GM19468 (cell line): ENCODE results near the gene CTBP2.

Experiments used
- ATAC-seq: cut with Tn5 transposase; IDR thresholded peaks from one replicate; pipeline ENCODE4 v1.9.1; 2021; ENCODE audit warnings: mild to moderate bottlenecking, moderate library complexity, moderate number of reproducible peaks; ENCODE audit not compliant: unreplicated experiment; ENCODE audit errors: extremely low read depth

Gene CTBP2

DNA sequence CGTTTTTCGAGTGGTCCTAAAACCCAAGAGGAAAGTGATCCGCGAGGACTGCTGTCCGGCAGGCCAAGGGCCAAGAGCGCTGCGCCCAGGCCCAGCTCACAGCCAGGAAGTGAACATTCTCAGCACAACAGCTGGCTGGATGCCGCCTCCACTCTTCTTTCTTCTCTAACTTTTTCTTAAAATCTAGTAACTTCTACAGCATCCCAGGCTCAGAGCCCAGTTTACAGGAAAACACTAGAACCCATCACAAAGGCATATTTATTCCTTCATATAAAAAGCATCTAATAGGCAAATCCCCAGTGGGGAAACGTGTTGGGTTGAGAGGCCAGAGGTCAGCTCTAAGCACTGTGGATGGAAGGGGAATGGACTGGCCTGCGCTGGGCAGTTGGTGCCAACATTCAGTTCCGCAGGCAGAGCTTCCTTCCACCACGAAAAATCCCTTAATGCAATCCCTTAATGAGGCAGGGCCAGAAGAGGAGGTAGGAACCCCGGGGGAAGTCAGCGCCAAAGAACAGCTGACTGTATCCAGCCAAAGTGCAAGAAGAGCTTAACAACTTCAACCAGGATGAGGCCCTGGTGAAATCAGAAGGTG is 143.7 kb downstream of the CTBP2 start:
- ATAC-seq = no peak

DNA sequence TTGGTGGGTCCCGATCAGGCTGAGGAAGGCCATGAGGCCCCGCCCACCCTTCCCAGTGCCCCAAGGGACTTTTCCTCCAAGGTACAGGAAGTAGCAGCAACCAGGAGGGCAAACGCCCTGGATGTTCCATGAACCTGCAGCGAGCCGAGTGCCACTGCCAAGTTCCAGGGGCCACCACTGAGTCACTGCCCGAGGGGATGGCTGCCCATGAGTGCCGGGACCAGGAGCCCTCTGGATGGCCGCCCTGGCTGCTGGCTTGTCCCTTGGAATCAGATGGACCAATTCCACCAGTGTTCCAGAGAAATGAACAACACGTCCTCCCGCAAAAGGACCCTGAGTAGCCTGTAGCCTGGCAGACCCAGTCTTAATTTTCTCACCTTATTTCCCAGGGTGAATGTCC is 144.2 kb downstream of the CTBP2 start:
- ATAC-seq = no peak

DNA sequence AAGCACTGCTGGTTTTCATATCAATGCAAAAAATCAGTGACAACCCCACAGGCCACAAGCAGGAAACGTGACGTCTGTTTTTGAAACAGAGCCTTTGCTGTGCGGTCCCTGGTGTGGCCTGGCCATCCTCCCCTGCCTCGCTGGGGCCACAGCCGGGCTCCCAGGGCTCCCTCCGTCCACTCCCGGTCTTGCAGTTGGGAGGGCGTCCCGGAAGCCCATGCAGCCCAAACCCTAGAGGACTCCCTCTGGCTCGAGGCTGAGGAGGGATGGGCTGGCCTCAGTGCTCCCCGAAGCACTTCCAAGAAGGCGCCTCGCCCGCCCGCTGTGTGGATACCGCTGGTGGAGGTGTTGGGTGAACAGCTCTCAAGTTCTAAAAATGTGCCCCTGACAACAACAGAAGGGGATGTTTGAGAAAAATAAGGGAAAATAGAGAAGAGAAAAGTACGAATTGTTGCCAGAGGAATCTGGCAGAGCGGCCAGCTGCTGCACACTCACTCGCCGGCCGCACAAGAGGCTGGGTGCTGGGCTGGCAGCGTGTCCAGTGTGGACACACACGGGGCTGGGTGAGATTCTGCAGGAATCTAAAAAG is 144.9 kb downstream of the CTBP2 start:
- no peak for ATAC-seq

DNA sequence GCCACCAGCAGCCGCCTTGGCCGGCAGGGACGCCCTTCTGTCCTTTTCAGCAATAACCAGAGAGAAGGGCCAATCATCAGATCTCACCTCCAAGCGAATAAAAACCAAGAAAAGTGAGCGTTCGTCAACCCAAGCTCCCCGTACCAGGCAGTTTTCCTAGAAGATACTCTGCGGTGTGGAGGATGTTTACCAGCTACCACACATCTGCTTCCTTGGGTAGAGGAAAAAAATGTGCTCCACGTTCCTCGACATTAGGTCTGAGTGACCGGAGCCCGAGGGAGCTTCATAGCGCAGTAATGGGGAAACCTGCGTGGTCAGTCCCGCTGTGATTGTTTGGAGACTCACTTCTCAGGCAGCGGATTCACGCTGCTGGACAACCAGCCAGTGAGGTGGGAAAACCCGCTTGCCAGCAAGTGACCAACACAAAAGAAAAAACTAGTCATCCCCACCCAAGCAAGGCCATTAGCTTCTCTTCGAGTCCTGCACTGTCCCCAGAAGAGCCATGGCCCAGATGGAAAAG is 145.5 kb downstream of the CTBP2 start:
- ATAC-seq = no peak

DNA sequence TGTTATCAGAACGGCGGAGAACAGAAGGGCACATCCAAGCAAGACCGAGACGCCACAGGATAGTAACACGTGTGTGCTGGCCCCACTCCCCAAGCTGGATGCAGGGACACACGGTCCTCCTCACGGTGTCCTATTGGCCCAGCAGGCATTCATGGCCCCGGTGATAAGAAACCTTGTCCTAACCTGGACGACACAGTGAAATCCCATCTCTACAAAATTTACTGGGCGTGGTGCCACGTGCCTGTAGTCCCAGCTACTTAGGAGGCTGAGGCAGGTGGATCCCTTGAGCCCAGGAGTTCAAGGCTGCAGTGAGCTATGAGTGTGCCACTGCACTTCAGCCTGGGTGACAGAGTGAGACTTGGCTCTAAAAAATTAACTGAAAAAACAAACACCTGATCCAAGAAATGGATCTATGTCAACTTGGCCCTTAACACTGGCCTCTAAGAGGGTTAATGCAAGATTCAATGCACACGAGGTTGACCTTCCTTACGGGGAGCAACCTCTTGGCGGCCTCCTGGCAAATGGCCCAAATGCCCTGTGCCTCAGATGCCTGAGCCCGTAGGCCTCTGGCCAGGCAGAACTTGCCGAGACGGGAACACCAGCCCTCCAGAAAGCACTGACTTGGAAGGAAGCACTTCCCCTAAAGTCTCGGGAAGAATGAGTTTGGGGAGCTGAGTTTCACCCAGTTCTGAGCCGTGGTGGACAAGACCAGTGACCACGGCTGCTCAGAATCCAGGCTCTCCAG is 146.1 kb downstream of the CTBP2 start:
- no peak for ATAC-seq

DNA sequence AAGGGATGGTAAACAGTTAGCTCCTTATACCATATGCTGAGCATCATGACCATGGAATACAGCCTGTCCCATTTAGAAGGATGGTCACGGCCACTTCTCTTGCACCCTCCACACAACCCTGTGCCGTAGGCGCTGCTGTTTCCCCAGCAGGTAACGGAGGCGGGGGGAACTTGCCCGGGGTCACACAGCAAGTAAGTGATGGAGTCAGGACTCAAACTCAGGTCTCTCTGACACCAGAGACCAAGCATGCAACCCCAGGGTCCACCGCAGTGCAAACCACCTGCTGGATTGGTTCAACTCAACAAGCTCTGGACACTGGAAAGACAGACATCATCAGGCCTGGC is 146.9 kb downstream of the CTBP2 start:
- no peak for ATAC-seq

DNA sequence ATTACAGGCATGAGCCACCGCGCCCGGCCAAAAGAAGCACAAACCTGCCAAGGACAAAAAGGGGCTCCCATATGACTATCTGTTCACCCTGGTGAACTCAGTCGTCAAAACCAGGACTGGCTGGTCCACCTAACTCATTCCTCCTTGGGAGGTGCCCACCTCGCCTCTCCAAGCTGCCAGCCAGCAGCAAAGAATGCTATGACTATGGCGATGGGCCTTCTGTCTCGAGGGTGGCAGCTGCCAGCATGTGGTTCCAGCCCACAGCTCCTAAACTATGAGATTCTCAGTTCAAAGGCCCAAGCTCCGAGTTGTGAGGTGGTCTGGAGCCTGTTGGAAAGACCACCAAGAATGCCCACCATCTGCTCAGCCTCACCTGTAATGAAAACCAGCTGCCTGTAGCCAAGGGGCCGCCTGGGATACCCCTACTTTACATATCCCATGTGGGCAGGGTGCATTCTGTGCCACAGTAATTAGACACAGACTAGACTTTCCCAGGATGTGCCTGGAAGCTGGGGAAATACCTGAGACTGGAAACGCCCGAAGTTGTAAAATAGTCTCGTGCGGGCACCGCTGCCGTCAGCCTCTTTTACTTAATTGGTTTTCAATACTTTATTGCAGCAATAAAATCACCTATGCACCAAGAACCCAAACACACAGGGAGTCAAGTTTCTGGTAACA is 147.4 kb downstream of the CTBP2 start:
- no peak for ATAC-seq

DNA sequence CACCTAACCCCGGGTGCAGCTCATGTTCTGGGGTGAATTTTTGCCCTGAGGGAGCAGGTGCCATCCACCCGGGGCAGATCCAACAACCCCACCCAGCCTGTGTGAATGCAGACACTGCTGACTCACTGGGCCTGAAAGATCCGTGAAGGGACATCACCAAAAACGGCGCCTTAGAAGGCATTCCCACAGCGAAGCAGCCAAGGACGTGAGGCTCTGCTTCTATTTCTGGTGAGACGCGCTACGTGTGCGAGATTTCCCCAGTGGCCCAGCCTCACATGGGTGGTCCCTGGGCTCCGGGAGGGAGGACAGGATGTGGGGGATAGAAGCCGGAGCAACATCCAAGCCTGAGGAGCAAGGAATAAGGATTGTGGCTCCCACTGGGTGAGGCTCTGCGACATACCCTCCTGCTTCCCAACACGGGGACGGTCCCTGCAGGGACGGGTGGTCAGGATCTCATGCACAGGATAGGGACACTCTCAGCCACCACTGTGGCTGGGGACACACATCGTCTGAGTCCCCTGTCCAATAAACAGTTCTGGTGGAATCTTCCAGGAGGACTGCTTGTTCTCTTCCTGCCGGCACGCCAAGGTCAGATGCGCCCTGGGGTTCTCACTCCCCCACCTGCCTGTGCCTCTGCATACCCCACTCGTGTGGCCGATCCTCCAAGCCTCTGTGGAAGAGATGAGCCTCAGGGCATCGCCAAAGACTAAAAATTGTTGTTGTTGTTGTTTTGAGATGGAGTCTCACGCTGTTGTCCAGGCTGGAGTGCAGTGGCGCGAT is 148.2 kb downstream of the CTBP2 start:
- ATAC-seq = no peak

DNA sequence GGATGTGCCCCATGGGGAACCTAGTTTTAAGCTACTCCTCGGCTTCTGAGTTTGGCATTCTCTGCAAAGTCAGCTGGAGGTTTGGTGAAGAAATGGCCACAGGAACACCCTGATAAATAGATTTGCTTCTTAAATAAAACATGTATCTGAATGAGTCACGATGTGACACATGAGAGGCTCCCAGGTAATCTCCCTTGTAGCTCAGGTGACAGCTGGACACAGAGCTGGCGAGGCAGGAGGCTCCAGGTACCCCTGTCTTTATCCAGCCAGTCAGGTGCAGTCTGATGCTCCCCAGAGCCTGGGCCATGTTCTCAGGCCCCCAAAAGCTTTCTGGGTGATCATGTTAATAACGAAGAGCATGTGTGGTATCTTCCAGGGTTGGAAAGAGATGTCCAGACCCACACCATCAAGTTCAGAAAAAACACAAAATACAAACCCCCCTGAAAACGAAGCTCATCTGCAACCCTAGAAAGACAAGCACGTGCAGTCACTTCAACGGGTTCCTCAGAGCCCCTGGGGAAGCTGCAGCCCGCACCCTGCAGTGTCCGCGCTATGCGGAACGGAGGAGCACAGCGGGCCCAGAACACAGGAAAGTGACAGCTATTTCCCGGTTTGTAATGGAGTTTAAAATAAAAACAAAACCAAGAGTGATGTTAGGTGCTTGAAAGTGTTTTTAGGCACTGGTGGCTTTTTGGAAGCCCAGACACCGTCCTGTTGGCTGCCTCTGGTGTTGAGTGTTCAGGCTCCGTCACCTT is 149.0 kb downstream of the CTBP2 start:
- no peak for ATAC-seq

DNA sequence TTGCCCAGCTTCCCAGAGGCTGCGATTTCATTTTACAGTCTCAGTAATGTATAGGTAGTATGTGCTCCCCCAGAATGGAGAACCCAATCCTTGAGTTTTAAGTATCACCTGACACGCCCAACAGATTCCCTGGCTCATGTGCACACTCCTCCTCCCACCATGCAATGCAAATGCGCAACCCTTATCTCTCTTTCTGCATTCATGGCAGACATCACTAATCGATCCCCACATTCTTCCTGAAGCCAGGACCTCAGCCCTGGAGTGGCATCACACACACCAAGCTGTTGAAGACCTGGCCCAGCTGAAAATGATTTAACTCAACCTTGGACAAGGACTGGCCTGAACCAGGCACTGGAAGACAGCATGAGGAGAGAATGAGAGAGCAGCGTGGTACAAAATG is 150.0 kb downstream of the CTBP2 start:
- ATAC-seq = no peak

DNA sequence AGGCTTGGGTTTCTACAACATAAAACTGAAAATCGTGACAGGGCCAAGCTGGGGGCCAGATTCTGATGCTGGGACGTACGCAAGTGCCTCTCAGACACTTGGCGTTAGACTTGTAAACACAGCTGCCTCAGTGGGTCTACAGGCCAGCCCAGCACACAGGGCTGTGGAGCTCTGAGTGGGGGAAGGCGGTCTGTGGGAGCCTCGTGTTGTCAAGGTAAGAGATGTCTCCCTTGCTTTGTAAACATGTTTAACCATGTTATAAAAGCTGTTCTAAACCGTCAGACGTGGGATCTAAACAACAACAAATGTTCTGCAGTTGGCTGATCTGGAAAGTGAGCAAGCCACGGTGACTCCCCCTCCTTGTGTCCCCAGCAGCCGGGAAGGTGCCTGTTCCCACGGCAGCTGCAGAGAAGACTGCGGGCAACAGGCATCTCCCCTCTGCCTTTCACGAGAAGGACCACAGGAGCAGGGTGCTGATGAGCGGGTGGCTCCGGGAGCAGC is 150.7 kb downstream of the CTBP2 start:
- no peak for ATAC-seq

DNA sequence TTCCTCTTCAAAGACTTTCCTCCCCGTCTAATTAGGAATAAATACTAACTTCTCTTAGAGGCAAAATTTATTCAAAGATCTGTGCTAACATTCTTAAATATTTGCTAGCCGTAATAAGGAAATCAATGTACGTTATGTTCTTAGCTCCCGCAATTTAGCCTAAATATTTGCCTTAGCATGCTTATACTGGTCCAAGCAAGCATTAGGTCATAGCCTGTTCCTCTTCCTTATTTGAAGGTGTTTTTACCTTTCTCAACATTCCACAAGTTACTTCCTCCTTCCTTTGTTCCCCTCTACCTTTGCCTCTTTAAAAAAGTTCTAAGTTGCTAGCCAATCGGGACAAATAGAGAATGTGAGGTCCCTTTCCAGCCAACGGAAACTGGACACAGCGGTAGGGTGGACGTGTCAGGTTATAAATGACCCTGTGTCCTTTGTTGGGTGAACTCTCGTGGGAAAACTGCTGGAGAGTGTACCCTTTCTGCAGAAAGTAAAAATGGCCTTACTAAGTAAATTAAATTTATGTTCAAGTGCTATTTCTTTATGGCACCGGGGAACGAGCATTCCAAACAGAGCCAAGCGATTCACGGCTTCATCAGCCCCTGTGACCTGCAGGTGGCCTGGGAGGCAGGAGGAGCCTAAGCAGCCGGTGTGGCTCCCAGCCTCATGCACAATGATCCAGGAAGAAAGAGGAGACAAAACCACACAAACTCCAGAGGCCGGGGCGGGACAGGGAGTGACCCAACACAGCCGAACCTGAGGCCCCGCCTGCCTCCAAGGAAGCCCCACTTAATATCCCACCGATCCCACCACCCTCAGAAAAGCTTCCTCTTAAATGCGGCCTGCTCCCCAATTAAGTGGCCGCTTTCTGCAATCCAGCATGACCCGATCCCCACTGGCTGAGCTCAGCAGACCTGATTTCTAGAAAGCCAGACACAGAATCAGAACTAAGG is 151.4 kb downstream of the CTBP2 start:
- ATAC-seq = no peak

DNA sequence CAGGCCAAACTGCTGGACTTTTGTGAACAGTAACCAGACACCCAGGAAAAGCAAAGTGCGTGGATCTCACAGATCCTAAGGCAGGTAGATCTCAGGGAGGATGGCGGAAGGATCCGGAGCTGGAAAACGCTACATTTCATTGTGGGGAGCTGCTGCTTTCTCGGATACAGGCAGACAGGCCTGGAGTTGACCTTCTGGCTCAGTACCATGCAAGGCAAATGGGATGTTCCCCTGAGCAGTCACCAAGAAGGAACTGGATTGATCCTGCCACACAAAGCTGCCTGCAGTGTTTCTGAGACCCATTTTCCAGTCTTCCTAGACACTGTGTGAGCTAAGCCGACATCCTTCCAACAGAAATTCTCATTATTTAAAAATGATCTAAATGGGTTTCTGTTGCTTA is 152.9 kb downstream of the CTBP2 start:
- ATAC-seq = no peak

DNA sequence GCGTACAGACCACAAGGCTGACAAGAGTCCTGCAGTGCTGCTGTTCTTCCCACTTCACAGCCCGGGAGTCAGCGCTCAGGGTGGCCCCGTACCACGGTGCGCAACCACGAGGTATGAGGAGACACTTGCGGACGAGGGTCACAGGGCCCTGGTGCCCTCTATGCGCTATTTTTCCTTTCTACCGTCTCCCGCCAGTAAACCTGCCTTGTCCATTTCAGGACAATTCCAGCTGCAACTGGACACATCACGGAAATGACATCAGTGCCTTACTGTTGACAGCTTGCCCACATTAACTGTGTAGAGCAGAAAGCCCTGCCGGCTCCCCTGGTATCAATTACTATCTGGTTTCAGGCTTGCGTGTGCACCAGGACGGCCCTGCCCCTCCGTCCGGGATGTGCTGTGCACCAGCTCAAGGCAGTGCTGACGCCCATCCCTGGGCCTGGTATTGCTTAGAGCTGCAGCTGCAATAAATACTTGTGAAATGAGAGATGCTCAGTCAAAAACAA is 153.4 kb downstream of the CTBP2 start:
- no peak for ATAC-seq

DNA sequence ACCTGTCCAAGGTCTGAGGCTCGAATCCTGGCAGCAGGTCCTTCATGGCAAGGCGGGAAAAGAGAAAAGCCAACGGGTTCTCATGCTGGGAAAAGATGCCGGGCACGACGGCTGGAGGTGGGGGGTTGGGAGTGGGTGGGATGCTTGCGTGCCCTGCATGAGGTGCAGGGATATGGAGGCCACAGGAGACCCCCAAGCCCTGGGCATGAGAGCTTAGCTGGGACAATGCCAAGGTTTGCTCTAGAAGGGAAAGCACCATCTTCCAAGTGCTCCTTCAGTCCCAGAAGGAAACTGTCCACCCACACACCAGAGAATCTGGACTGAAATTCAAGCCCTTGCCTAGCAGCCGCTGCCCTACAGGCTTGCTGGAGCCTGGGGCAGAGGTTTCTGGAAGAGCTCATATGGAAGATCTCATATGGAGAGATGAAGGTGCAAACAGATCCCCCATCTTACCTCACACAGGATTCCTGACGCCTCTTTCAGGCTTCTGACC is 154.1 kb downstream of the CTBP2 start:
- ATAC-seq = no peak

DNA sequence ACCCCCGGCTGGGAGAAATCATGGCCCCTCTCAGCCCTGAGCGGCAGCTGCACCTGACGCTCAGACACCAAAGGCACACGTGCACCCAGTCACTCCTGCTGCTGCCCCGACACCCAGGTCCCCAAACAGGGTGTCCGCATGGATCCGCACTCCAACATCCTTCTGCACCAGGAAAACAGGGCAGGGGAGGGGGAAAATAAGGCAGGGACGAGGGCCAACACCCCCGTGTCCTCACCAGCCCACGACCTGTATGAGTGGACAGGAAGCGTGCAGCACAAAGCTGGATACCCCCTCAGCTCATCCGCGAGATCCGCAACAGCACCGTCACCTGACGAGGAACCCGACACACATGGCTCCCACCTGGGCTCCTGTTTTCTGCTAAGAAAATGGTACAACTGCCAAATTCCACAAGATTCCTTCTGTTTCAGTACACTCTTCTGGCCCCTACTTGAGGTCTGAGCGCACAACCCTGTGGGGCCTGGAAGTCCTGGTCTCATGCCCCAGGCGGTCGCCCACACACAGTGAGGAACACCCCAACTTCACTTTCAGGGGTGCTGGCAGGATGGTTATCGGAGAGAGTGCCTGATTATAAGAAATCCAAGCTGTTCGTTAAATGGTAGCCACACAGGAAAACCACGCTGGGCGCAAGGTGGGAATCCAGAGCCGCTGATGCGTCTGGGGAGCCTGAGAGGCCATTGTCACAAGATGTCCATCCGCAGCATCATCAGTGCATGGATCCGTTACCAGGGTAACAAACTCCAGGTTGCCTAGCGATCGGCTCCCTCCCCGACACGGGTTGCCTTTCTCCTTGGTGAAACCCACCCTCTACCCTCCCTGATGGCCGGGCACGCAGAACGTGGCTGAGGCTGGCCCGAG is 154.8 kb downstream of the CTBP2 start:
- ATAC-seq = no peak
